Endothelial cell (in vitro differentiated cells): ENCODE measurements around the gene FLRT2. TPM values are rescaled to one million over a fixed set of nuclear protein-coding genes. Genes with fewer than 3 reads are reported as not detected.

Experiments used
- DNase-seq: peaks from one replicate; pipeline ENCODE4 v3.0.0; 2021; ENCODE audit warnings: low spot score
- H3K27ac Mint-ChIP-seq: one replicate; pipeline ENCODE4 v1.8.0; 2021; ENCODE audit warnings: mixed read lengths, inconsistent platforms; ENCODE audit not compliant: unreplicated experiment
- H3K27me3 Mint-ChIP-seq: one replicate; pipeline ENCODE4 v1.8.0; 2021; ENCODE audit warnings: mild to moderate bottlenecking, moderate library complexity, mixed read lengths, inconsistent platforms; ENCODE audit not compliant: unreplicated experiment
- H3K36me3 Mint-ChIP-seq: one replicate; pipeline ENCODE4 v1.8.0; 2021; ENCODE audit warnings: mild to moderate bottlenecking, low read depth, mixed read lengths, inconsistent platforms; ENCODE audit not compliant: unreplicated experiment
- H3K4me1 Mint-ChIP-seq: one replicate; pipeline ENCODE4 v1.8.0; 2021; ENCODE audit warnings: mild to moderate bottlenecking, mixed read lengths, inconsistent platforms; ENCODE audit not compliant: unreplicated experiment
- H3K4me3 Mint-ChIP-seq: one replicate; pipeline ENCODE4 v1.8.0; 2021; ENCODE audit warnings: mild to moderate bottlenecking, mixed read lengths, inconsistent platforms; ENCODE audit not compliant: unreplicated experiment
- H3K9me3 Mint-ChIP-seq: one replicate; pipeline ENCODE4 v1.8.0; 2021; ENCODE audit warnings: mixed read lengths, inconsistent platforms; ENCODE audit not compliant: unreplicated experiment
- total RNA-seq: library from RNA; stranded (reverse); fragmentation: NEBNext Ultra II Directional; extraction: Animal tissue kit (Norgen Biotek cat#: 25700); gene quantifications from one replicate; pipeline ENCODE4 v1.2.1, GENCODE V29; 2021; ENCODE audit not compliant: unreplicated experiment
- TF ChIP-seq, protein P1 (sequence below): fragments of 200-600 bp; sonication (generic); IDR thresholded peaks from one replicate; pipeline ENCODE4 v1.5.0; 2021; ENCODE audit warnings: antibody characterized with exemption; ENCODE audit not compliant: unreplicated experiment

The FLRT2 gene
- total RNA-seq, 1 donor from 2014 or later = 7.8 TPM

DNA sequence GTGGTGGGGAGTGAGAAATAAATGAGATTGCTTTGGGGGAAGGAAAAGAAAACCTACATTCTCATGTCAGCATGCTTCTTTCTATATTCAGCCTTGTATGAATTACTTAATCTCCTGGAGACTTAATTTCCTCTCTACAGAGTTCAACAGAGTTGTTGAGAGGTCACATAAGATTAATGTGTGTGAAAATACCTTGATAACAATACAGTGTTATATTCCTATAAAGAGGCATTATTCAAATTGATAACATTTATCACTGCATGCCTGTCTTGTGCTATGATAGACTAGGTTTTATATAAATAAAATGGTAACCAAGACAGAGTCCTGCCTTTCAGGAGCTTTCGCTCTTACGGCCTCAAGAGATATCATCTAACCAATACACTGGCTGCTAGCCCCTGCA, 9.6 kb downstream of the FLRT2 start:
- Mint-ChIP-seq H3K36me3 (no peaks in the 10 kb centered on the region), H3K4me3 (no peak overlapping the region), H3K27ac (no peak overlapping the region), H3K4me1 (peaks cover under 1% of the 10 kb centered on the region), H3K27me3 (peaks cover 7% of the 10 kb centered on the region), H3K9me3 (no peaks in the 10 kb centered on the region)
- DNase-seq = no peak
- TF ChIP-seq, protein P1, sequence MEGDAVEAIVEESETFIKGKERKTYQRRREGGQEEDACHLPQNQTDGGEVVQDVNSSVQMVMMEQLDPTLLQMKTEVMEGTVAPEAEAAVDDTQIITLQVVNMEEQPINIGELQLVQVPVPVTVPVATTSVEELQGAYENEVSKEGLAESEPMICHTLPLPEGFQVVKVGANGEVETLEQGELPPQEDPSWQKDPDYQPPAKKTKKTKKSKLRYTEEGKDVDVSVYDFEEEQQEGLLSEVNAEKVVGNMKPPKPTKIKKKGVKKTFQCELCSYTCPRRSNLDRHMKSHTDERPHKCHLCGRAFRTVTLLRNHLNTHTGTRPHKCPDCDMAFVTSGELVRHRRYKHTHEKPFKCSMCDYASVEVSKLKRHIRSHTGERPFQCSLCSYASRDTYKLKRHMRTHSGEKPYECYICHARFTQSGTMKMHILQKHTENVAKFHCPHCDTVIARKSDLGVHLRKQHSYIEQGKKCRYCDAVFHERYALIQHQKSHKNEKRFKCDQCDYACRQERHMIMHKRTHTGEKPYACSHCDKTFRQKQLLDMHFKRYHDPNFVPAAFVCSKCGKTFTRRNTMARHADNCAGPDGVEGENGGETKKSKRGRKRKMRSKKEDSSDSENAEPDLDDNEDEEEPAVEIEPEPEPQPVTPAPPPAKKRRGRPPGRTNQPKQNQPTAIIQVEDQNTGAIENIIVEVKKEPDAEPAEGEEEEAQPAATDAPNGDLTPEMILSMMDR = no peak

DNA sequence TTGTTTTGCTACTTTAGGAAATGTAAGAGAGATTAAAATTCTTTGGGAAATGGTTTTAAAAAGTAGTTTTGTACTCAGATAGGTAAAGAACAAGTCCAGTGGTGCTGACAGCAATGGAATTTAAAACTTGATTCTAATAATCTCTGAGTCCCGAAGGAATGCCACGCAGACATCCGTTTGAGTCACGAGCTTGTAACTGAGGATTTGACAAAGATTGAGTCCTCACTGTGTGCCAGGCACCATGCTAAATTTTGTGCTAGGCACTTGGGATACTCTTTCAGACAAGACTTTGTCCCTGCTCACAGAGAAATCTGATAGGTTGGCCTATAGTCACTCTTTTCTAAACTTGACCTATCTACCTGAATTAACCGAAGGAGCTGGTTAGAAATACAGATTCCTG, 12.7 kb downstream of the FLRT2 start:
- H3K27me3 Mint-ChIP-seq = no peaks in the 10 kb centered on the region
- no peaks in the 10 kb centered on the region for H3K4me1 Mint-ChIP-seq
- H3K36me3 Mint-ChIP-seq = no peaks in the 10 kb centered on the region
- DNase-seq = no peak
- H3K27ac Mint-ChIP-seq = no peak overlapping the region
- no peaks in the 10 kb centered on the region for H3K9me3 Mint-ChIP-seq
- TF ChIP-seq, protein P1 = no peak
- no peak overlapping the region for H3K4me3 Mint-ChIP-seq

GRCh38 chr14:85545738-85546137, 15.8 kb downstream of the FLRT2 start:
- Mint-ChIP-seq H3K27ac (no peak overlapping the region), H3K4me1 (no peaks in the 10 kb centered on the region), H3K27me3 (no peaks in the 10 kb centered on the region), H3K36me3 (no peaks in the 10 kb centered on the region), H3K9me3 (no peaks in the 10 kb centered on the region), H3K4me3 (no peak overlapping the region)
- DNase-seq = no peak
- TF ChIP-seq, protein P1 = no peak

GRCh38 chr14:85546390-85546789, 16.4 kb downstream of the FLRT2 start:
- no peak for DNase-seq
- no peak overlapping the region for H3K27ac Mint-ChIP-seq
- H3K4me3 Mint-ChIP-seq = no peak overlapping the region

GRCh38 chr14:85549697-85550096, 19.8 kb downstream of the FLRT2 start:
- DNase-seq = no peak
- H3K27me3 Mint-ChIP-seq = no peaks in the 10 kb centered on the region
- H3K27ac Mint-ChIP-seq = no peak overlapping the region
- no peak overlapping the region for H3K4me3 Mint-ChIP-seq
- TF ChIP-seq, protein P1 = no peak
- H3K36me3 Mint-ChIP-seq = no peaks in the 10 kb centered on the region
- no peaks in the 10 kb centered on the region for H3K9me3 Mint-ChIP-seq
- no peaks in the 10 kb centered on the region for H3K4me1 Mint-ChIP-seq

More at GRCh38 chr14:85546390-85546789, 16.4 kb downstream of the FLRT2 start:
- Mint-ChIP-seq H3K4me1 (no peaks in the 10 kb centered on the region), H3K9me3 (no peaks in the 10 kb centered on the region), H3K36me3 (no peaks in the 10 kb centered on the region), H3K27me3 (no peaks in the 10 kb centered on the region)
- TF ChIP-seq, protein P1 = no peak
